Fibroblast of the aortic adventitia (primary cell): ENCODE data around the gene ATRIP. TPM values are rescaled to one million over a fixed set of nuclear protein-coding genes. Genes with fewer than 3 reads are reported as not detected.

Source experiments
- DNase-seq: peaks from one replicate; pipeline ENCODE4 v3.0.0-alpha.2; 2010; ENCODE audit warnings: low read depth
- H3K4me3 ChIP-seq: 2 replicates; pipeline ENCODE4 v1.5.1; 2011; ENCODE audit warnings: low read depth, mild to moderate bottlenecking, control low read depth, low read length, moderate library complexity
- total RNA-seq: library from RNA; depleted of rRNA; stranded (reverse); fragments of >200 nt; gene quantifications from 2 replicates; pipeline ENCODE4 v1.2.3, GENCODE V29; 2012; ENCODE audit warnings: low replicate concordance
- TF ChIP-seq, protein P1 (sequence below): IDR thresholded peaks from 2 replicates; pipeline ENCODE4 v1.5.1; 2011; ENCODE audit warnings: mild to moderate bottlenecking, low read length, control low read depth, inconsistent platforms; ENCODE audit not compliant: insufficient read depth

The ATRIP gene
- total RNA-seq, 1 donor: 14.5 TPM

DNA sequence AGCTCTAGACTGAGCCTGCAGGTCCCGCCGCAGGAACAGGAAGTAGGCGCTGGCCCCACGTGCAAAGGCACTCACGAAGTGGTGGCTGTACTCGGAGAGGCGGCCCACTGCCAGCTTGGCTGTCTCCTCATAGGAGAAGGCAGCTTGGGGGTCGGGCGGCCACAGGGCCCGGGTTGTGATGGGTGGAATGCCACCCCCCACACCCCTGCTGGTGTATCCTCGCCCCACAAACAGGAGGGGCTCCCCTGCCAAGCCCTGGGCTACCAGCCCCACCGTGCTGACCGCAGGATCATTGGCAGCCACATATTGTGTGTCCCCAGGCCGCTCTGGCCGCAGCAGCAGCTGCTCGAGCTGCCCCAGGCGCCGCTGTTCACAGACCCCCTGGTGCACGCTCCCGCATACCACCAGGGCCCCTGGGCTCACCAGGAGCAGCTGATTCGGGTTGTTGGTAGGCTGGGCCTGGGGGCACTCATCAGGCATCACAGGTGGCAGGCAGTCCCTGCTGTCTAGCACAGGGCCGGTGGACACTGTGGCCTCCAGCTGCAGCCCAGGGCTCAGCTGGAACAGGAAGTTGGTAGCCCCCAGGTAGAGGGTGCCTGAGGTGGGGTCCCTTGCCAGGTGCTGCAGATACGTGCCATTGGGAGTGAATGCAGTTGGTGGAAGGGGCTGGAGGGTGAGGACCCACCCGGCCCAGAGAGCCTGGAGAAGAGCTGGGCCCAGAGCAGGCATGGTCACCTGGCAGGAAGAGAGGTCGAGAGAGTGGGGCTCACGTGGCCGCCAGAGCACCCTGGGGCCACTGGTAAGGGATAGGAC, 22.4 kb upstream of the ATRIP start:
- TF ChIP-seq, protein P1, sequence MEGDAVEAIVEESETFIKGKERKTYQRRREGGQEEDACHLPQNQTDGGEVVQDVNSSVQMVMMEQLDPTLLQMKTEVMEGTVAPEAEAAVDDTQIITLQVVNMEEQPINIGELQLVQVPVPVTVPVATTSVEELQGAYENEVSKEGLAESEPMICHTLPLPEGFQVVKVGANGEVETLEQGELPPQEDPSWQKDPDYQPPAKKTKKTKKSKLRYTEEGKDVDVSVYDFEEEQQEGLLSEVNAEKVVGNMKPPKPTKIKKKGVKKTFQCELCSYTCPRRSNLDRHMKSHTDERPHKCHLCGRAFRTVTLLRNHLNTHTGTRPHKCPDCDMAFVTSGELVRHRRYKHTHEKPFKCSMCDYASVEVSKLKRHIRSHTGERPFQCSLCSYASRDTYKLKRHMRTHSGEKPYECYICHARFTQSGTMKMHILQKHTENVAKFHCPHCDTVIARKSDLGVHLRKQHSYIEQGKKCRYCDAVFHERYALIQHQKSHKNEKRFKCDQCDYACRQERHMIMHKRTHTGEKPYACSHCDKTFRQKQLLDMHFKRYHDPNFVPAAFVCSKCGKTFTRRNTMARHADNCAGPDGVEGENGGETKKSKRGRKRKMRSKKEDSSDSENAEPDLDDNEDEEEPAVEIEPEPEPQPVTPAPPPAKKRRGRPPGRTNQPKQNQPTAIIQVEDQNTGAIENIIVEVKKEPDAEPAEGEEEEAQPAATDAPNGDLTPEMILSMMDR: no peak
- no peak overlapping the region for H3K4me3 ChIP-seq
- no peak for DNase-seq

DNA sequence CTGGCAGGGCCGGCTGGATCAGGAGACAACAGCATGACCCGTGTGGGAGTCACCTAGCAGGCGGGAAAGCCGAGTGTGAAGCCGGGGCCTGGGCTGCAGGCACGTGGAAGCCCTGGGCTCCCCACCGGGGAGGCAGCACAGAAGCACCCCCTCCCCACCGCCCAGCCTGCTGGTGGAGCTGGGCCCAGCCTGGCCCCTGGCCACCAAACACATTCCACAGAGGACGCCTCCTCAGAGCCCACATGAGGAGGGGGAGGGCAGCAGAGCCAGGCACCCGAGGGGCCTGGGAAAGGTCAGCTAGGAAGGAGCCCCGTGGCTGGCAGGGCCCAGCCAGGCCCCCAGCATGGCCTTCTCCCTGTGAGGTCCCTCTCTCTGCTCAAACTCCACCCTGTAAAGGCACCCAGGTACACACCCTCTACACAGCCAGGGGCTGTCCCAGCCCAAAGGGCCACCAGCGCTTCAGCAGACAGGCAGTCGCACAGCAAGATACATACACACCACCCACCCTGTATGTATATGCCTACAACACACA, 21.2 kb upstream of the ATRIP start:
- H3K4me3 ChIP-seq: no peak overlapping the region
- TF ChIP-seq, protein P1: no peak
- DNase-seq: no peak

DNA sequence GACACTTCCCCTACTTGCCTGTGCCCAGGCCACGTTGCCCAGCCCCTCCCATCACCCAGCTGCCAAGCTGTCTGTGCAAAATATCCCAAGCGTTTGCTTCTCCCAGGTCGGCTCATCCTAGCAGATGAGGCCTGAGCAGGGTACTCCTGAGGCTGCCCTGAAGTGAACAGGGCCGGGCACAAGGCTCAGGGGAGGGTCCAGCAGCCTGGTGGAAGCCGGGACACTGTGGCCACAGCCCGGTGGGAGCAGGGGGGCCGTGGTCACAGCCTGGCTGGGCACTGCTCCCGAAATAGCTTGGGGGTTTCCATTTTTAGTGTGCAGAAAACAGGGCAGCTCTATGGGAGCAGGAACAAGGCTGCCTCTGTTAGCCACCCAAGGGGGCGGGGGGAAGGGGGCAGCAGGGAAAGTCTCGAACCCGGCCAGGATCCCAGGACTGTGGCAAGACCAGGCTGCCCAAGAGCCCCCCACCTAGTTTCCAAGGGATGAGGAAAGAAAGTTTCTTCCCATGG, 20.1 kb upstream of the ATRIP start:
- no peak for DNase-seq
- no peak overlapping the region for H3K4me3 ChIP-seq
- TF ChIP-seq, protein P1: no peak

DNA sequence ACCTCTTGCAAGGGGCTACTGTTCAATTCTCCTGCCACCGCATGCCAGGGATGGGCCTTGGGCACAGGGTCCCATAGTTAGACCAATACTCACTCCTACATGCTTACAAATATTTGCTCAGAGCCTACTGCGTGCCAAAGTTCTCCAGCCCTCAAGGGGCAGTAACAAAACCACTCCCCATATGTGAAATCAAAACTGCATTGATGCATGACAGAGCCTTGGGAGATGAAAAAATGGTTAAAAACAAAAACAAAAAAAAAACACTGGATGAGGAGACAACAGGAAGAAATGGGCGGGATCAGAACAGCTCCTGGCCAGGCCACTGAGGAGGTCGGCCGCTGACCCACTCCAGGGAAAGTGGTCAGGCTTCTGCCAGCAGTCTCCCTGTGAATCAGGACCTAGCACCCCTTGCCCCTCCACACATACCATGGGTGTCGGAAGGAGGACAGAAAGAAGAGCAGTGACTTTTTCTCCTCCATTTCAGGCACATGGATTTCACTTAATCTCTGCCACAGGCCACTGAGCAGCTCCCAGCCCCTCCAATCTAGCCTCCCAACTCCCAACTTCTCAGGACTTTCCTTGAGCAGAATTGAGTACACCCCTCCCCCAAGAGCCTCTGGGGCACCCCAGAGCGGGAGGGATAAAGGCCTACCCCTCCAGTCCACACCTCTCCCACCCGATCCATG, 19.4 kb upstream of the ATRIP start:
- H3K4me3 ChIP-seq: peak overlapping the region; percentile 37
- DNase-seq: no peak
- TF ChIP-seq, protein P1: no peak

DNA sequence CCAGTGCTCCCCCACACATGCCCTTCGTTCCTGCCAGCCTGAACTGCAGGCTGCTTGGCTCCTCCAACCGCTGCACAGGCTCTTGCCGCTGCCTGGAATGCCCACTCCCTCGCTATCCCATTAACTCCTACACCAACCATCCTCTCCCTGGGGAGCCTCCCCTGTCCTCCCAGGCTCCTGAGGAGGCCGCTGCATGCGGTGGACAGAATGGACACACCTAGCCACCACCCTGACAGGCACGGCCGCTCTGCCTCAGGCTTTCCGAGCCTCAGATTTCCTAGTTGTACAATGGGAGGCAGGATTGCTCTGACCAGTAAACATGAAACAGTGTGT, 18.9 kb upstream of the ATRIP start:
- TF ChIP-seq, protein P1: no peak
- peak overlapping the region; percentile 74 for H3K4me3 ChIP-seq
- no peak for DNase-seq

DNA sequence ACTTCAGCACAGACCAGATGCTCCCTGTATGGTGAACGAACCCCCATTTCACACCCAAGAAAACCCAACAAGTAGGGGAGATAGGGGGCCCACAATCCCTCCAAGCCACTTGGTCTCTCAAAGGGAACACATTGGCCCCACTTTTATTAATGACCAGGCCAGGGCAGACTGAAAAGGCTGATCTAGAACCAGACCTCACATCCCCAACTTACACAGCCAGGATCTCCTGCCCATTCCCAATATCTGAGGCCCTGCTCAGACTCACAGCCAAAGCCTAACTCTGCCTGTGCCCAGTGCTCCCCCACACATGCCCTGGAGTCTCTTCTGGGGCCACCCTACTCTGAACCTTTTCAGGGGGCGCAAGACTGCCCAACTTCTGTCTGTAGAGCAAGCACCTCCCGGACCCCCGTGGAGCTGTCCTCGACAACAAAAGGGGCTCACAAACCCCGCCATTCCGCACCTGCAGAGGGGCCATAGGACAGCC, 18.4 kb upstream of the ATRIP start:
- TF ChIP-seq, protein P1: no peak
- no peak for DNase-seq
- H3K4me3 ChIP-seq: peak overlapping the region; percentile 74
